GM10266 (cell line): ENCODE results near the gene CELSR1.

ENCODE experiments used
- DNase-seq: peaks from one replicate; pipeline ENCODE4 v3.0.0; 2012; ENCODE audit errors: extremely low spot score
- TF ChIP-seq, protein P1 (sequence below): IDR thresholded peaks from 2 replicates; pipeline ENCODE4 v1.5.1; 2012; ENCODE audit warnings: mild to moderate bottlenecking, low read depth; ENCODE audit not compliant: control insufficient read depth, insufficient read depth; ENCODE audit errors: missing control alignments

The CELSR1 gene

DNA sequence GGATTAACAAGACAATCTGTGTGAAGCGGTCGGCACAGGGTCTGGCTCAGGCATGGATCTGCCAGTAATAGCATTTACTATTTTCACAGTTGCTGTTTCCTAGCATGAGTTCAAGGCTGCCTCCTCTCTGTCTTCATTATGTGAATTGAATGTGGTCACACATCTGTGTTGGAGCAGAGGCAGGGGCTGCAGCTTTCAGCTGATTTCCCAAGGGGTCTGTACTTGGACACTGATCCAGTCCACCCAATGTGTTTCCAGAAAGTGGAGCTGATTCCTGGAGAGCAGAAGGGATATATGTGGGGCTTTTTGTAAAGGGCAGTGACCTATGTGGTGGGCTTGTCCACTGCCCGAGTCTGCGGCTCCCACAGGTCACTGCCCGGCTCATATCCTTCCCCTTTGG lies 3.5 kb upstream of the CELSR1 start:
- TF ChIP-seq, protein P1, sequence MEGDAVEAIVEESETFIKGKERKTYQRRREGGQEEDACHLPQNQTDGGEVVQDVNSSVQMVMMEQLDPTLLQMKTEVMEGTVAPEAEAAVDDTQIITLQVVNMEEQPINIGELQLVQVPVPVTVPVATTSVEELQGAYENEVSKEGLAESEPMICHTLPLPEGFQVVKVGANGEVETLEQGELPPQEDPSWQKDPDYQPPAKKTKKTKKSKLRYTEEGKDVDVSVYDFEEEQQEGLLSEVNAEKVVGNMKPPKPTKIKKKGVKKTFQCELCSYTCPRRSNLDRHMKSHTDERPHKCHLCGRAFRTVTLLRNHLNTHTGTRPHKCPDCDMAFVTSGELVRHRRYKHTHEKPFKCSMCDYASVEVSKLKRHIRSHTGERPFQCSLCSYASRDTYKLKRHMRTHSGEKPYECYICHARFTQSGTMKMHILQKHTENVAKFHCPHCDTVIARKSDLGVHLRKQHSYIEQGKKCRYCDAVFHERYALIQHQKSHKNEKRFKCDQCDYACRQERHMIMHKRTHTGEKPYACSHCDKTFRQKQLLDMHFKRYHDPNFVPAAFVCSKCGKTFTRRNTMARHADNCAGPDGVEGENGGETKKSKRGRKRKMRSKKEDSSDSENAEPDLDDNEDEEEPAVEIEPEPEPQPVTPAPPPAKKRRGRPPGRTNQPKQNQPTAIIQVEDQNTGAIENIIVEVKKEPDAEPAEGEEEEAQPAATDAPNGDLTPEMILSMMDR: no peak
- no peak for DNase-seq

DNA sequence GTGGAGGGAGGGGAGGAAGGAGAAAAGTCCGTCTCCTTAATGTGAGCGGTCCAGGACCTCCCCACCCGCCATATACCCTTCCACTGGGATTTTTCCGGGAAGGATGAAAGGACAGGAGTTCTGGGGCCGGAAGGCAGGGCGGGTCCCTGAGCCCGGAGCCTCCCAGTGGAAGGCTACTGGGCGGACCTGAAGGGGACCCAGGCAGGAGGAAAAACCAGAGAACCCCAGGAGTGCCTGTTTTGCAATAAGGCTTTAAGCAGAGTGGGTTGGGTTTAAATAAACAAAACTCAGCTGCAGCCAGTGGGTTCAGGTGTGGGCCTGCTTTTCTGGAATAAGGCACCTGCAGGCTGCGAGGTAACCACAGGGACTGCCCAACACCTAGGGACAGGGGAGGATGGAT lies 1.7 kb upstream of the CELSR1 start:
- TF ChIP-seq, protein P1: no peak
- DNase-seq: no peak

DNA sequence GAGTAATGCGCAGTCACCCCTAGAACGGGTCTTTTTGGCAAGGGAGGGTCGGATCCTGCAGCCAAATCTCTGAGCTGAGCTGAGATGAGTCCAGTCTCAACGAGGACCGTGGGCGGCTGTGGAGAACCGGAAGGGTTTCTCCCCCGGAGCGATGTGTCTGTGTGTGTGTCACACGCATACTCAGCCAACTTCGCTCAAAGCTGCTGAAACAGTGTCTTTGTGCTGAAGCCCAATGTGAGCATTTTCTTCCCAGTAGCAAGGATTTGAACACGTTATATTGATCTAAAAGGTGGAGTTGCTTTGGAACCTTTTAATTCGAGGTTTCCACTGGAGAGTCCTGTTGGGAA lies 1.4 kb upstream of the CELSR1 start:
- DNase-seq: no peak
- TF ChIP-seq, protein P1: no peak

DNA sequence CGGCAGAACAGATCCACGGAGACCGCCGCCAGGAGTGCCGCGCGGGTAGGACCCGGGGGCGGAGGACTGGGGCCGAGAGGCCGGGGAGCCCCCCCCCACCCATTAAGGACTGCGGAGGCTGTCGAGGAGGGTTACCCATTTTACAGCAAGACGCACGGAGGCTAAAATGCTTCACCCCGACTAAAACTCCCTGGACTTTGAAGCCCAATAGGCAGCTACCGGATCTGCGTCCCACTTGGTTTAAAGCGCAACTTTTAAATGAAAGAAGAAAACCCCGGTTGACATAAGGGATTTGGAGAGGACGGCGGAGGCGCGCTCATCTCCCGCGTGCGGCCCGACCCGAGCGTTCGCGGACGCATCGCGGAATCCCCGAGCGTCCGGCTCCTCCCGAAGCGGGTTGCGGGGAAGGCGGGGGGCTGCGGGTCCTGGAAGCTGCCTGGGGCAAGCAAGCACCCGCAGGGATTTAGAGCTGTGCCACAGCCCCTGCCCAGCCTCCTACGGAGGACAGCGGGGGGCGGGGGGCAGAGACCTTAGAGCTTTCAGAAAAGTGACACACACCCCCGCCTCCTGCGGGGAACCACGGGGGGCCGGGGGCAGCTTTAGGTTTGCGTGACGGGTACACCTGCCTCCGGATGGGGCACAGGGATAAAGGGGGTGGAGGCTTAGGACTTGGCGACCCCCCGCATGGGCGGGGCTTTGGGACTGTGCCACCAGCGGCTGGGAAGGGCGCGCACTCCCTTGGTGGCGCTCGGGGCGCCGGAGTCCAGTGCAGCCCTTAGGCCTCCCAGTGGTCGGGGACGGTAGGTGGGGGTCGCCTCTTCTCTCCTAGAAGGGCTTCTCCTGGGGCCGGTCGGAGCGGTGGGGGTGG lies 760 bp upstream of the CELSR1 start:
- no peak for DNase-seq

DNA sequence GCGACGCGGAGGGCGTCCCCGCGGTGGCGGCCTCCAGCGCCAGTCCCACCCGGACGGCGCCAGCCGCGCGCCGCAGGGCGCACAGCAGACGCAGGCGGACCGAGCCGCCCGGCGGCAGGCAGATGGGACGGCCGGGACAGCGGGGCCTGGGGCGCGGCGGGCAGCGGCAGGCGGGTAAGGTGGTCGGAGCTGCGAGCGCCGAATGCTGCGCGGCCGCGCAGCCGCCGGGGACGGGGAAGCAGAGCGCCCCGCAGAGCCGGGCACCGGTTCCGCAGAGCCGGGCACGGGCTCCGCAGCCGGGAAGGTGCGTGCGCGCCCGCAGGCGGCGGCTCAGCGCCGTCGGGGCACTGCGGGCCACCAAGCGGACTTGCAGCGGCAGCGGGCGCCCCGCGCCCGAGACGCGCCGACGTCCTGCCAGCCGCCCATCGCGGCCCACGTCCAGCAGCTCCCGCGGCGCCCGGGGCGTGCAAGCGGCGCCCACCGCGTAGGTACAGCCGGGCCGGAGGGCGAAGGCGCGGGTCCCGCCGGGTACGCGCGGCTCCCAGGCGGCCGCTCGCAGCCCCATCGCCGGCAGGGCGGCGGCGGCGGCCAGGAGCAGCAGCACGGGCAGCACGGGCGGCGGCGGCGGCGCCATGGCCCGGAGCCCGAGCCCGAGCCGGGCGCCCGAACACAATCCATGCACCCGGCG lies 739 bp downstream of the CELSR1 start:
- no peak for DNase-seq
- TF ChIP-seq, protein P1: no peak

More for the DNA sequence above, 760 bp upstream of the CELSR1 start:
- TF ChIP-seq, protein P1: no peak

DNA sequence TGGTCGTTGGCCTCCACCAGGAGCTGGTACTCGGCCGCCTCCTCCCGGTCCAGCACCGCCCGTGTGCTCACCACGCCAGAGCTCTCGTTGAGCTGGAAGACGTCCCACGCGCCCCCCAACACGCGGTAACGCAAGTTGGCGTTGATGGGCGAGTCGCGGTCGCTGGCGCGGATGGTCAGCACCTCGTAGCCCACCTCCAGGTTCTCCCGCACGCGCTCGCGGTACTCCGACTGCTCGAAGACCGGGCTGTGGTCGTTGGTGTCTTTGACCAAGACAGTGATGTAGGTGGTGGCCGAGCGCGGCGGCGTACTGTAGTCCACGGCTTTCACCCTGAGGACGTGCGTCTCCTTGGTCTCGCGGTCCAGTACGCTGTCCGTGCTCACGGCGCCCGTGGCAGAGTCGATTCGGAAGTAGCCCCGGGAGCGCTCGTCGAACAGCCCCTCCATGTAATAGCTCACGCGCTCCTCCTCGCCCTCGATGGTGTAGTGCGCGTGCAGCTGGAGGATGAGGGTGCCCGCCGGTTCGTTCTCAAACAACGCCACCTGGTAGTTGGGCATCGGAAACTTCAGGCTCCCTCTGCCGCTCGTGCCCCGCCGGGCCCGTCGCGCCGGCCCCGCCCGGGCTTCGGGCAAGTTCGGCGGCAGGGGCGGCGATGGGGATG lies 1.4 kb downstream of the CELSR1 start:
- TF ChIP-seq, protein P1: no peak
- no peak for DNase-seq
